Activated T-helper 2 cell treated with anti-CD3 and anti-CD28 coated beads, Interferon-gamma antibody, Interleukin-2, Interleukin-4, amounts not matched to agents 10 μg/mL and 5 μg/mL and 100 μg/mL, durations not matched to agents 14 hours and 24 hours and 36 hours (primary cell): ENCODE data around the gene C5AR2. TPM values are rescaled to one million over a fixed set of nuclear protein-coding genes. Genes with fewer than 3 reads are reported as not detected.
A peak's percentile ranks its signal among the peaks of the same experiment; 100 is the strongest.
"Not testable (repeated sequence)": the region's sequence is repeated elsewhere in the genome, so short reads cannot be mapped to it uniquely, and the experiment has no call there.

Source experiments
- DNase-seq: peaks from one replicate; pipeline ENCODE4 v3.0.0; 2021; ENCODE audit warnings: low spot score
- H3K27ac Mint-ChIP-seq: one replicate; pipeline ENCODE4 v1.8.0; 2021; ENCODE audit warnings: mixed read lengths
- H3K27me3 Mint-ChIP-seq: one replicate; pipeline ENCODE4 v1.8.0; 2021; ENCODE audit warnings: low read depth, mixed read lengths
- H3K36me3 Mint-ChIP-seq: one replicate; pipeline ENCODE4 v1.8.0; 2021; ENCODE audit warnings: low read depth, mixed read lengths
- H3K4me1 Mint-ChIP-seq: one replicate; pipeline ENCODE4 v1.8.0; 2021; ENCODE audit warnings: low read depth, mixed read lengths
- H3K4me3 Mint-ChIP-seq: one replicate; pipeline ENCODE4 v1.8.0; 2021; ENCODE audit warnings: low read depth, mild to moderate bottlenecking, moderate library complexity, mixed read lengths
- H3K9me3 Mint-ChIP-seq: one replicate; pipeline ENCODE4 v1.8.0; 2021; ENCODE audit warnings: mixed read lengths
- intact Hi-C: fragments of 100-400 bp; cut with micrococcal nuclease; formaldehyde crosslinking; loops from one replicate; pipeline ENCODE4 v1.15.1; 2023
- total RNA-seq: library from RNA; stranded (reverse); gene quantifications from 2 replicates; pipeline ENCODE4 v1.2.3, GENCODE V29; 2022

Gene C5AR2
- not detected in 2 replicates for total RNA-seq

DNA sequence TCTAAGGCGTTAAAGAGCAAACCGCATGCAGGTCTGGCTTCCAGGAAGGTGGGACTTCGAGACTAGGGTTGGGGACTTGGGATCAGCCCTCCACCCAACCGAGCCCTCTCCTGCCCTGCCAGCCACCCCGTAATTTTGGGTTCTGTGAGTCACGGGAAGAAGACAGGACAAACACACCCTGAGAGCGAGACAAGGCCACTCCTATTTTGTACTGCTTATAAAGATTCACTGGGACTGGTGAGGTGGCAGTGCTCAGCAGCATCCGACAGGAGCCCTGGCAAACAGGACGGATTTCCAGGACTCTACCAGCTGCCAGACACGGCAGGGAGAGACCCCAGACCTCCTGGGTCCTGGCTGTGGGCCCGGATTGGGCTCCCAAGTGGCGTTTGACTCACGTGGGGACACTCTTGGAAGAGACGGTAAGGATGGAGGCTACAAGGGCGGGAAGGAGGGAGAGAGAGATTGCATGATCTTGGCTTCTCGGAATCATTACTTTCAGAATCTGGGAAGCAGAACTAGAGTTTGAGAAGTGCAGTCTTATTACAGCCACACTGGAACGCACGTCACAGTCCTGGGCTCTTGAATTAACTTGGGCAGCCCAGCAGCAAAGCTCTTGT is at the start of gene C5AR2:
Gene C5AR2 (plus strand): TSS at position 245 of the 617 bp plus-strand sequence. CDS start 8,625 bp downstream, outside the sequence.
- Mint-ChIP-seq H3K4me1 (peaks cover 7% of the 10 kb centered on the region), H3K27ac (no peak within 1 kb of the TSS), H3K36me3 (no peaks in the 10 kb centered on the region), H3K4me3 (no peak within 1 kb of the TSS), H3K9me3 (no peaks in the 10 kb centered on the region), H3K27me3 (no peaks in the 10 kb centered on the region)
- DNase-seq = no peak
- intact Hi-C loops = no loop called here

DNA sequence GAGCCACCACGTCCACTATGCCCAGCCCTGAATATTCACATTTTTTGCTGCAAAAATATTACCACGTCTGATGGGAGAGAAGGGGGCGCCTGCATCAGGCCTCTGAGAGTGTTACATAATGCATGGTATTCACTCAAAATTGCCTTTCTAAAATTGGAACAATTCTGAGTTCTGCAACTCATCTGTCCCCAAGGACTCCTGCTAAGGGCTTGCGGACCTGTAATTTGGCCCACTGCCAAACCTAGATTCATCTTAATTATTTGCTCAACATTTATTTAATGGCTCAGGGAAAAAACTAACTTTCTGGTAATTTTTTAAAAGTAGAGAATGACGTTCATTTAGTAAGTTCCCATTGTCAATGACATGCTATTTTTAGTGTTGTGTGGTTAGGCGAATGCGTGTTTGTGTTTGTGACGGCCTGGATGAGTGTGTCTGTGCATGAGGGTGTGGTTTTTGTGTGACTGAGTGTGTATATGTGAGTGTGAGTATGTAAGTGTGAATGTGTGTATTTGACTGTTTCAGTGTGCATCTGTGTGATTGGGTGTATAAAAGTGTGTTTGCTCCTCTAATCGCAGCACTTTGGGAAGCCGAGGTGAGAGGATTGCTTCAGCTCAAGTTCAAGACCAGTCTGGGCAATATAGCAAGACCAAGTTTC is 48.4 kb upstream of the C5AR2 start:
- no peak overlapping the region for H3K4me3 Mint-ChIP-seq
- no peak for DNase-seq
- peaks cover 4% of the 10 kb centered on the region for H3K36me3 Mint-ChIP-seq
- H3K27me3 Mint-ChIP-seq = no peaks in the 10 kb centered on the region
- no peak overlapping the region for H3K27ac Mint-ChIP-seq
- intact Hi-C loops = loop anchor here (5.0 kb wide), 1 partner anchor 109 kb away; no protein-coding TSS in a partner anchor
- no peaks in the 10 kb centered on the region for H3K9me3 Mint-ChIP-seq
- peaks cover 4% of the 10 kb centered on the region for H3K4me1 Mint-ChIP-seq

DNA sequence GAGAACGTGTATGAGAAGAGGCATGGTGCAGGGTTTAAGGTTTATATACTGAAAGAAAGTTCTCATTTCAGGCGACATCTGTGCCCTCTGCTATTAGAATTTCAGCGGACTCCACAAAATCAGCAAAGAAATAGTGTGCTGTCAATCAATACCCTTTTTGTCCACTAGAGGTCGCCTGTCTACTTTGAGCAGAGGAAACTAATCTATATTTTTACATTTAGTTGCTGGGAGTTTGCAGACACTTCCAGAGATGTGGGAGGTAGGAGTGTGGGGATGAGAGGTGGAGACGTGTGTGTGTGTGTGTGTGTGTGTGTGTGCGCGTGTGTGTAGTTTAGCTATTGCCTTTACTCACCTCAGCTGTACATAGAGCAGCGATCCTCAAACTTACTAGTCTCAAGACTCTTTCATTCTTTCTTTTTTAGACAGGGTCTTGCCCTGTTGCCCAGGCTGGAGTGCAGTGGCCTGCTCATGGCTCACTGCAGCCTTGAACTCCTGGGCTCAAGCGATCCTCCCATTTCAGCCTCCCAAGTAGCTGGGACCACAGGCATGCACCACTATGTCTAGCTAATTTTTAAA is 47.6 kb upstream of the C5AR2 start:
- Mint-ChIP-seq H3K4me1 (peaks cover 5% of the 10 kb centered on the region), H3K4me3 (no peak overlapping the region), H3K36me3 (peaks cover 4% of the 10 kb centered on the region), H3K27ac (no peak overlapping the region), H3K27me3 (no peaks in the 10 kb centered on the region), H3K9me3 (no peaks in the 10 kb centered on the region)
- no peak for DNase-seq
- intact Hi-C loops = loop anchor here (5.0 kb wide), 1 partner anchor 108 kb away; no protein-coding TSS in a partner anchor

DNA sequence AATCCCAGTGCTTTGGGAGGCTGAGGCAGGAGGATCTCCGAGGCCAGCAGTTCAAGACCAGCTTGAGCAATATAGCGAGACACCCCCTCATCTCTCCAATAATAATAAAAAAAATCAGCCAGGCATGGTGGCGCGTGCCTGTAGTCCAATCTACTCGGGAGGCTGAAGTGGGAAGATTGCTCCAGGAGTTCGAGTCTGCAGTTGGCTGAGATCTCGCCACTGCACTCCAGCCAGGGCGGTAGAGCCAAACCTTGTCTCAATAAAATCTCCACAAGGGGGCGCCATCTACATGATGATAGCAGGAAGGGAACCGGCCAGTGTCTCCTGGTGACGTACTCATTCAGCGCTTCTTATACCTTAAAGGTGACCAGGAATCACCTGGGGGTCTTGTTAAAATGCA is 35.9 kb upstream of the C5AR2 start:
- Mint-ChIP-seq H3K27me3 (no peaks in the 10 kb centered on the region), H3K27ac (no peak overlapping the region), H3K9me3 (no peaks in the 10 kb centered on the region), H3K4me1 (peaks cover 5% of the 10 kb centered on the region), H3K4me3 (no peak overlapping the region), H3K36me3 (no peaks in the 10 kb centered on the region)
- peak; percentile 62 for DNase-seq
- intact Hi-C loops = loop anchor here (1.0 to 10.0 kb wide), 3 partner anchors 95 to 409 kb away; no protein-coding TSS in a partner anchor

DNA sequence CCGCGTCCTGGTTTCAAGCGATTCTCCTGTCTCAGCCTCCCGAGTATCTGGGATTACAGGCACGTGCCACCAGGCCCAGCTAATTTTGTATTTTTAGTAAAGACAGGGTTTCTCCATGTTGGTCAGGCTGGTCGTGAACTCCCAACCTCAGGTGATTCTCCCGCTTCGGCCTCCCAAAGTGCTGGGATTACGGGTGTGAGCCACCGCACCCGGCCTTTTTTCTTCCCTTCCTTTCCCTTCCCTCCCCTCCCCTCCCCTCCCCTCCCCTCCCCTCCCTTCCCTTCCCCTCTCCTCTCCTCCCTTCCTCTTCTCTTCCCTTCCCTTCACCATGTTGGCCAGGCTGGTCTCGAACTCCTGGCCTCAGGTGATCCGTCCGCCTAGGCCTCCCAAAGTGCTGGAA is 31.1 kb upstream of the C5AR2 start:
- DNase-seq, H3K36me3 Mint-ChIP-seq, H3K27me3 Mint-ChIP-seq, H3K27ac Mint-ChIP-seq, H3K4me3 Mint-ChIP-seq, H3K9me3 Mint-ChIP-seq, H3K4me1 Mint-ChIP-seq, intact Hi-C loops: not testable (repeated sequence)

DNA sequence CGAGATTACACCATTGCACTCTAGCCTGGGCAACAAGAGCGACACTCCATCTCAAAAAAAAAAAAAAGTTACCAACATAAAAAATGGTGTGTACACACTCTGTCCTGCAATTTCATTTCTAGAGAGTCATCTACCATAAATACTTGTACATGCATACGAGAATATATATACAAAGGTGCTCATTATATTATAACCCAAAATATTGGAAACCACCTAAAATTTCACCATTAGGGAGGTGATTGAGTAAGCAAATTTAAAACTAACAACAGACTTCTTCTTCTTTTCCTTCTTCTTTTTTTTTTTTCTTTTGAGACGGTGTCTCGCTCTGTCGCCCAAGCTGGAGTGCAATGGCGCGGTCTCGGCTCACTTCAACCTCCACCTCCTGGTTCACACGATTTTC is 29.7 kb upstream of the C5AR2 start:
- Mint-ChIP-seq H3K36me3 (no peaks in the 10 kb centered on the region), H3K27me3 (peaks cover 9% of the 10 kb centered on the region), H3K4me3 (no peak overlapping the region), H3K9me3 (no peaks in the 10 kb centered on the region), H3K27ac (no peak overlapping the region), H3K4me1 (peaks cover 8% of the 10 kb centered on the region)
- intact Hi-C loops = no loop called here
- no peak for DNase-seq

DNA sequence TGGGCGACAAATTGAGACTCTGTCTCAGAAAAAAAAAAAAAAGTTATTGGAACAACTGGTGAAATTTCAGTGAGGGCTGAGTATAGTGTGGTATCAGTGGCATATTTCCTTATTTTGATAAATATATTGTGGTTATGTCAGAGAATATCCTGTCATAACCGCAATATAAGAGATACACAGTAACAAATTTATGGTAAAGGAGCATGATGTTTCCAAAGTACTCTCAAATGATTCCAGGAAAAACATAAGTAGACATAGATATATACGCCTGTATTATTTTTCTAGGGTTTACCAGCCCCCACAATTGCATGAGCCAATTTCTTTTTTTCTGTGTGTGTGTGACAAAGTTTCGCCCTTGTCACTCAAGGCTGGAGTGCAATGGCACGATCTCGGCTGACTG is 28.0 kb upstream of the C5AR2 start:
- no peak overlapping the region for H3K4me3 Mint-ChIP-seq
- peaks cover 8% of the 10 kb centered on the region for H3K4me1 Mint-ChIP-seq
- intact Hi-C loops = no loop called here
- peaks cover 9% of the 10 kb centered on the region for H3K27me3 Mint-ChIP-seq
- H3K9me3 Mint-ChIP-seq = no peaks in the 10 kb centered on the region
- H3K36me3 Mint-ChIP-seq = no peaks in the 10 kb centered on the region
- no peak overlapping the region for H3K27ac Mint-ChIP-seq
- DNase-seq = no peak

DNA sequence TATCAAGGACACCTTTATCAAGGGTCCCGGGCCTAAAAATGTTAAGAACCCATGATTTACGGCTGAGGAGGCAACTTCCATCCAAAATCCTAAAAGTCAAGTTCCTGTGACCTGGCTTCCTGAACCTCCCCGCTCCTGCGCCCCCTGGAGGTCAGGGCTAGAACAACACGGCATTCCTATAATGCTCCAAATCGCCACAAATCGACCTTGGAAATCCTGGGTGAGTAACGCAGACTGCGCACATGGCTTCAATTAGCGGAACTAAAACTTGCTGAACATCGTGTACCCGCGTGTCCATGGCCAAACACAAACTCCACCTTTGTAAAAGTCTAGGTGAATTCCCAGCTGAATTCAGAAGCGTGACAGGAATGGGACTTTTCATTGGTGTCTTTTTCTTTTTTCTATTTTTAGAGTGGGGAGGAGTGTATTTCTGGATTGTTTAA is 26.6 kb upstream of the C5AR2 start:
- Mint-ChIP-seq H3K27me3 (peaks cover 9% of the 10 kb centered on the region), H3K36me3 (no peaks in the 10 kb centered on the region), H3K27ac (no peak overlapping the region), H3K4me3 (no peak overlapping the region), H3K4me1 (peaks cover 7% of the 10 kb centered on the region), H3K9me3 (no peaks in the 10 kb centered on the region)
- intact Hi-C loops = no loop called here
- DNase-seq = peak; percentile 22

DNA sequence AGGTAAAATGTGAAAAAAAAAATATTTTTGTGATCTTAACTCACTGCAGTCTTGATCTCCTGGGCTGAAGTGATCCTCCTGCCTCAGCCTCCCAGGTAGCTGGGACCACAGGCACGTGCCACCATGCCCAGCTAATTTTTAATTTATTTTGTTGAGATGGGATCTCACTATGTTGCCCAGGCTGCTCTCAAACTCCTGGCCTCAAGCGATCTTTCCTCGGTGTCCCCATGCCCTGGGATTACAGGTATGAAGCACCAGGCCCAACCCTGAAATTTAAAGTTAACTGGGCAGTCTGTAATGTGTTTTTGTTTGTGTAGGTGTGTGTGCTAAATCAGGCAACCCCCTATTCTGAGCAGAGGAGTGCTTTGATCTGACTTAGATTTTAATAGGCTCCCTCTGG is 25.7 kb upstream of the C5AR2 start:
- Mint-ChIP-seq H3K4me1 (peaks cover 4% of the 10 kb centered on the region), H3K9me3 (no peaks in the 10 kb centered on the region), H3K4me3 (no peak overlapping the region), H3K27ac (no peak overlapping the region), H3K27me3 (peaks cover 9% of the 10 kb centered on the region), H3K36me3 (no peaks in the 10 kb centered on the region)
- intact Hi-C loops = no loop called here
- no peak for DNase-seq

DNA sequence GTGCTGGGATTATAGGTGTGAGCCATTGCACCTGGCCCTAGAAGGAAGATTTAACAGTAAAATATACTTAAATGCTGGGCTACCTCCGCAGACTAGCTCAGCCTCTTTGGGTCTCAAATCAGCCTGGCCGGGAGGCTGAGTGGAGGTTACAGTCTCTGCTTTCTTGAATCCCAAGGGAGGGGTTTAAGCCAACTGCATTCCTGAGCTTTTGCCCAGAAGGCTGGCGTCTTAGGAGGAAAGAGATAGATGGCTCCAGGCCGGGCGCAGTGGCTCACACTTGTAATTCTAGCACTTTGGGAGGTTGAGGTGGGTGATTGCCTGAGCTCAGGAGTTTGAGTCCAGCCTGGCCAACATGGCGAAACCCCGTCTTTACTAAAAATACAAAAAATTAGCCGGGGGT is 22.9 kb upstream of the C5AR2 start:
- Mint-ChIP-seq H3K36me3 (no peaks in the 10 kb centered on the region), H3K27ac (no peak overlapping the region), H3K9me3 (no peaks in the 10 kb centered on the region), H3K27me3 (peaks cover 9% of the 10 kb centered on the region), H3K4me3 (no peak overlapping the region), H3K4me1 (peaks cover 4% of the 10 kb centered on the region)
- DNase-seq = no peak
- intact Hi-C loops = no loop called here

DNA sequence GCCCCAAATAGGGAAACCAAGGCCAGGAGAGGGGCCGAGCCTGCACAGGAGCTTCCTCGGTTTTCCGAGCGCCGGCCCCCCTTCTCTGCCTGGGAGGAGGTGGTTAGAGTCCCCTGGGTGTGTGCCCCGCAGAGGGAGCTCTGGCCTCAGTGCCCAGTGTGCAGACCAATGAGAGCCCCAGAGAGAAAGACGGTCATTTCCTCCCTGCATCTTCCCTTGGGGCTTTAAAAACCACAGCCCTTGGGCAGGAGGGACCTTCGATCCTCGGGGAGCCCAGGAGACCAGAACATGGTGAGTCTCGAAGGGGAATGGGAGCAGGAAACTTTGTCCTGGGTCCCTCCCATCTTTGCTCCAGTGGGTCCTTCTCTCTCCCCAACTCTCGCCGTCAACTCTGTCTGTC is 22.4 kb upstream of the C5AR2 start, which contains the start of gene C5AR1:
Gene C5AR1 (plus strand): TSS at position 254 of the 400 bp plus-strand sequence. CDS start 35 bp downstream, at position 289.
- Mint-ChIP-seq H3K27me3 (peaks cover 9% of the 10 kb centered on the region), H3K36me3 (no peaks in the 10 kb centered on the region), H3K9me3 (no peaks in the 10 kb centered on the region), H3K4me3 (no peak within 1 kb of the TSS), H3K27ac (no peak within 1 kb of the TSS), H3K4me1 (peaks cover 4% of the 10 kb centered on the region)
- intact Hi-C loops = no loop called here
- no peak for DNase-seq

DNA sequence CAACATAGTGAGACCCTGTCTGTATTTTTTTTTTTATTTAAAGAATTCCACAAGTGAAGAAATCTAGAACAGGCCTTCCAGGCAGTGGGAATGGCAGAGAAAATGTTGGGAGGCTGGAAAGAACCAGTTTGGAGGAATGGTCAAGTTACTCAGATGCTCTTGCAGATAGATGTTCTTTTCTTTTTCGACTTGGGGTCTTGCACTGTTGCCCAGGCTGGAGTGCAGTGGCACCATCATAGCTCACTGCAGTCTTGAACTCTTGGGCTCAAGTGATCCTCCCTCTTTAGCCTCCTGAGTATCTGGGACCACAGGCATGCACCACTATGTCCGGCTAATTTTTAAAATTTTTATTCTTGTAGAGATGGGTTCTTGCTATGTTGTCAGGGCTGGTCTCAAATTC is 21.7 kb upstream of the C5AR2 start:
- intact Hi-C loops = no loop called here
- DNase-seq = no peak
- H3K4me3 Mint-ChIP-seq = no peak overlapping the region
- no peaks in the 10 kb centered on the region for H3K9me3 Mint-ChIP-seq
- H3K27ac Mint-ChIP-seq = no peak overlapping the region
- peaks cover 6% of the 10 kb centered on the region for H3K27me3 Mint-ChIP-seq
- H3K4me1 Mint-ChIP-seq = peaks cover 4% of the 10 kb centered on the region
- H3K36me3 Mint-ChIP-seq = no peaks in the 10 kb centered on the region

DNA sequence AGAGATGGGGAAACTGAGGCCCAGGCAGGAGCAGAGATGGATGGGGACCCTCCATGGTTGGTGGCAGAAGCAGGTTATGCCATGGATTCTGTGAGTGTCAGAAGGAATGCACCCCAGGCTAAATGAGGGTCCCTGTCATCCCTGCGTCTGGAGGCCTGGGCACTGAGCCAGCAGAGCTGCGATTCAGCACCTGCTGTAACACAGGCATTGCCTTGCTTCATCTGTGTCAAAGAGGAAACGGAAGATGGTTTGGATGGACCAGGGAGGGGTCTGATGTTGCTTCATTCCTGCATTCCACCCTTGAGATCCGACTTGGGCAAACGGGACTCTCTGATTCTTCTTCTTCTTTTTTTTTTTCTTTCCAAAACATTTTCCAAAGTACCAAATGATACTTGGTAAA is 21.2 kb upstream of the C5AR2 start:
- Mint-ChIP-seq H3K4me3 (no peak overlapping the region), H3K9me3 (no peaks in the 10 kb centered on the region), H3K36me3 (no peaks in the 10 kb centered on the region), H3K27me3 (peaks cover 4% of the 10 kb centered on the region), H3K27ac (no peak overlapping the region), H3K4me1 (peaks cover 2% of the 10 kb centered on the region)
- intact Hi-C loops = no loop called here
- no peak for DNase-seq
